Measurements from ENCODE around the gene CDC42BPB.

Gene CDC42BPB

GRCh38 chr14:103095210-103095778 lies 37.9 kb upstream of the CDC42BPB start:
- no peak for DNase-seq

GRCh38 chr14:103094406-103095209 lies 37.3 kb upstream of the CDC42BPB start, which contains the start of gene EXOC3L4:
Gene EXOC3L4, plus strand, starts transcription at chr14:103094725. Its CDS starts 5,495 bp downstream, at chr14:103100220.
- no peak for DNase-seq

- no peak for DNase-seq
These were observed 36.6 kb upstream of the CDC42BPB start for GRCh38 chr14:103093856-103094405.

- DNase-seq = no peak
These were observed 34.5 kb upstream of the CDC42BPB start for GRCh38 chr14:103091883-103092222.

- peak; percentile 49 for DNase-seq
These were observed 33.9 kb upstream of the CDC42BPB start for GRCh38 chr14:103091041-103091882.

- DNase-seq = no peak
These were observed 33.2 kb upstream of the CDC42BPB start for GRCh38 chr14:103090481-103091020.

GRCh38 chr14:103089386-103090335 lies 32.3 kb upstream of the CDC42BPB start:
- DNase-seq = no peak

GRCh38 chr14:103088921-103089320 lies 31.6 kb upstream of the CDC42BPB start:
- no peak for DNase-seq

- DNase-seq = no peak
These were observed 30.0 kb upstream of the CDC42BPB start for GRCh38 chr14:103087343-103087835.

- no peak for DNase-seq
These were observed 29.5 kb upstream of the CDC42BPB start for GRCh38 chr14:103086771-103087342.

GRCh38 chr14:103085106-103086091 lies 28.1 kb upstream of the CDC42BPB start:
- no peak for DNase-seq

GRCh38 chr14:103084021-103084919 lies 26.9 kb upstream of the CDC42BPB start, which contains the start of gene LBHD2:
Gene LBHD2, plus strand, starts transcription at chr14:103084210. Its CDS starts 1,803 bp downstream, at chr14:103086013.
- DNase-seq = no peak

GRCh38 chr14:103081951-103082350 lies 24.6 kb upstream of the CDC42BPB start:
- no peak for DNase-seq

- DNase-seq = no peak
These were observed 21.7 kb upstream of the CDC42BPB start for GRCh38 chr14:103078860-103079587.

- peak; percentile 65 for DNase-seq
These were observed 21.0 kb upstream of the CDC42BPB start for GRCh38 chr14:103078420-103078749.

- DNase-seq = no peak
These were observed 17.5 kb upstream of the CDC42BPB start for GRCh38 chr14:103074729-103075367.

- DNase-seq = no peak
These were observed 16.8 kb upstream of the CDC42BPB start for GRCh38 chr14:103073876-103074728.

Measured in NCI-H510A (cell line).